NCI-H1436 (cell line): Measurements from ENCODE around the gene EHBP1L1.

Experiments
- DNase-seq: peaks from one replicate; lab custom pipeline; 2025; lab: John Stamatoyannopoulos, UW

The EHBP1L1 gene

DNA sequence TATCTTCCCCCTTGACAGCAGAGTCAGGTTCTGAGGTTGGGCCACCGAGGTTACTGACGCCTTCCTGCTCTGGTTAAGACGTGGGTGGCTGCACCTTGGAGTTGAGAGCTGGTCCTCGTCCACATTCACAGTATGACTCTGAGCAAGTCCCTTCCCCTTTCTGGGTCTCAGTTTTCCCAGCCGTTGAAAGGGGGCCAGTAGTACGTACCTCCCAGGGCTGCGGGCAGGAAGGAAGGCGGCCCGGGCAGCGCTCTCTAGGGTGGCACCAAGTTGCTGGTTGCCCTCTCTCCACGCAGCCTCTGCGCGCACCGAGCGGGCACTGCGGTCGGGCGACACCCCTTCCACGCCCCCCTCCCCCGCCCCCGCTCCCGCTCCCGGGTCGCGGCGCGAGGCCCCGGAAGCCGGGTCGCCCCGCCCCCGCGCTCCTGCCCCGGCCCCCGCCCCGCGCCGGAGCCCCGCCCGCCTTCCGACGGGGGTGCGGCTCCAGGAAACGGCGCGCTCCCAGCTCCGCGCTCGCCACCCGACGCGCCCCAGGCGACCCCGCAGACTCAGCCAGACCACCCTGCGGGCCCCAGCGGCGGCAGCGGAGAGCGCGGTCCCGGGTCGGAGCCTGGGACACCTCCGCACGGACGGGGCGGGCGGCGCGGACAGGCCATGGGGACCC, at the start of gene EHBP1L1:
EHBP1L1 (plus strand) TSS at position 486 of the 664 bp plus-strand sequence. CDS start 250 bp downstream, outside the sequence.
- peak; percentile 36 for DNase-seq

DNA sequence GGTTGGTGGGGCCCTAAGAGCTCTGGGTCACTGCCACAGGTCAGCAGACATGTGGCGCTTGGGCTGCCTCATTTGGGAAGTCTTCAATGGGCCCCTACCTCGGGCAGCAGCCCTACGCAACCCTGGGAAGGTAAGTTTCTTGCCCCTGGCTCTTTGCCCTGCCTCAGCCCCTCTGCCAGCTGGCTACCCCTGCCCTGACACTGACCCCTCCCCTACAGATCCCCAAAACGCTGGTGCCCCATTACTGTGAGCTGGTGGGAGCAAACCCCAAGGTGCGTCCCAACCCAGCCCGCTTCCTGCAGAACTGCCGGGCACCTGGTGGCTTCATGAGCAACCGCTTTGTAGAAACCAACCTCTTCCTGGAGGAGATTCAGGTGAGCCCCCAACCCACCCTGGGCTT, 49.1 kb upstream of the EHBP1L1 start:
- no peak for DNase-seq

DNA sequence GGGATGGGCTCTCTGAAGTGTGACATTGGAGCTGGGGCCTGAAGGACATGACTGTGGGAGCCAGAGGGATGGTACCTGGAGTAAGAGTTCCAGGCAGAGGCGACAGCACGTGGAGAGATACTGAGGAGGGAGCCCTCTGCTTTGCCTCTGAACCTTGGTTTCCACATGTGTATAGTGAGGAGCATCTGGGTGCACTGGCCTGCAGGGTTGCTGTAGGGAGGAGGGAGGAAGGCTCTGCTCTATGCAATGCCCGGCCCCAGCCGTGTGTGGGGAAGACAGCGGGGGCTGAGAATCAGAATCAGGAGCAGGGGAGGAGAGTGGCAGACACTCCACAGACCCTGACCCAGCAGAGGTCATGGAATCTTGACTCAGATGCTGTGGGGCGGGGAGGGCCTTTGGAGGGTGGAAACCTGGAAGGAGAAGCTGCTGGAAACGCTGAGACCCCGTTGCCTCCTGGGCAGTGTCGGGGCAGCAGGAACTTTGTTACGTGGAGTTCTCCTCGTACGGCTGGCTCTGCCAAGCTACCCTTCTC, 47.0 kb upstream of the EHBP1L1 start:
- DNase-seq = no peak

DNA sequence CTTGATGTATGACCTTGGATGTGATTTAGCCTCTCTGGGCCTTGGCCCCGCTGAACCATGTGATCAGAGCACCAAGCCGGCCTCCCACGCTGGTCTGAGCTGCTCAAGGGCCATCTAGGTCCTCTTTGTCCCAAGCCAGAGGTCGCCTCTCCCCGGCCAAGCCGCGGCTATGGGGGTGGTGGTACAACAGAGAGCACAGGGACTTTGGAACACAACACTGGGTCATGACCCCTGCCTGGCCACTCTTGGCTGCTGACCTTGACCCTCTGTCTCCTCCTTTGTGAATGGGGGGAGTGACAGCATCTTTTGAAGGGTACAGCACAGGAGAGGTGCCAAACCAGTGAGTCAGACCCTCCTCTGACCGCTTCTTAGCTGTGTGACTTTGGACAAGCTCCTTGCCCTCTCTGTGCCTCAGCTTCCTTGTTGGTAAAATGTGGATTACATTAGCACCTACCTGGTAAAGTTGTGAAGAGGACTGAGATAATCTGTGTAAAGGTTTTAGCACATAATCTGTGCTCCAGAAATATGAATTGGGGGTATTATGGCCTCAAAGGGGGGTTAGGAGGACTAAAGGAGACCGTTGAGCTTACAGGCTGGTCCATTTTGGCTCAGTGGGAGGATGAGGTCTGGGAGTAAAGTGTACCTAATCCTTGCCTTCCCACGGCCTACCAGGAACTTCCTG, 46.2 kb upstream of the EHBP1L1 start:
- no peak for DNase-seq

DNA sequence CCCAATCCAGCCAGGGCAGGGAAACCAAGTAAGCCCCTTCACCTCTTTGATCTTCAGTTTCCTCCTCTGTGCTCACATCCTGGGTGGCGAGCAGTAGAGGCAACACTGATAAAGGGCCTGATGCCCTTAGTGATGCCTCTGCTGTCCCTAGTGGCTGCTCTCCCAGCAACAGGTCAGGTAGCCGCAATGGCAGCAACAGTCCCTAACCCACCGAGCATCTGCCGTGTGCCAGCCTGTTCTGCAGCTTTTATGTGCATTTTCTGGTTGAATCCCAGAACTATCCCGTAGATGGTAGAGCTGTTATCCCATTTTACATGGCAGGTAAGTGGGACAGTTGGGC, 45.7 kb upstream of the EHBP1L1 start:
- DNase-seq = no peak

DNA sequence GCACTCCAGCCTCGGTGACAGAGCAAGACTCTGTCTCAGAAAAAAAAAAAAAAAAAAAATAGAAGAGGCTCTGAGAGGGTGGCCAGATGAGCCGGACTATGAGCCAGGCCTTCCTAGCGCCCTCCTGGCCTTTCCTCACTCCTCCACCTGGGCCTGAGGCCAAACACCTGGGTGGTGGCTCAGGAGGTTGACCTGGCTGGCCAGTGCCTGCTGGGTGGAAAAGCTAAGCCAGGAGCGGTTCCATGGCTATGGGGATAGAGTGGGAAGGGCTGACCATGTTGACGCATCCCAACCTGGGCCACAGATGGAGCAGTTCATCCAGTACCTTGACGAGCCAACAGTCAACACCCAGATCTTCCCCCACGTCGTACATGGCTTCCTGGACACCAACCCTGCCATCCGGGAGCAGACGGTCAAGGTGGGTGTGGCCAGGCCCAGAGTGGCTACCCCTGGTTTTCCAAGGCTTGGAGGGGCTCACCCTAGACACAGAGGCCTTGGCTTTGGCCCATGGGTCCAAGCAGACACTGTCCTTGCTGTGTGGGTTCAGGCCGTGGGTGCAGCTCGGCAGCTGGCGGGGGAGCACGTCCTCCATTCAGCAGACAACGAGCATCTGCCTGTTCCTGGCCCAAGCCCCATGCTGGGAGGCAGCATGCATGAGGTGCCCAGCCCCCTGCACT, 43.3 kb upstream of the EHBP1L1 start:
- no peak for DNase-seq

DNA sequence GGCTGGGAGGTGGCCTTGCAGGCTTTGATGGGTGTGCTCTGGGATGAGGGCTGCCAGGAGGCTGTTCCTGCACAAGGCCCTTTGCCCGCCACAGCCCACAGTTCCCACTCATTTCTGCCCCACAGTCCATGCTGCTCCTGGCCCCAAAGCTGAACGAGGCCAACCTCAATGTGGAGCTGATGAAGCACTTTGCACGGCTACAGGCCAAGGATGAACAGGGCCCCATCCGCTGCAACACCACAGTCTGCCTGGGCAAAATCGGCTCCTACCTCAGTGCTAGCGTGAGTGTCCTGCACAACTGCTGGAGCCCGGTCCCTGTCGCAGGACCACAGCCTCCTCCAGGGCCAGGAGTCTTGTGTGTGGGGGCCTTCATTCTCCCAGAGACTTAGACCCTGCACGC, 40.8 kb upstream of the EHBP1L1 start:
- DNase-seq = no peak

DNA sequence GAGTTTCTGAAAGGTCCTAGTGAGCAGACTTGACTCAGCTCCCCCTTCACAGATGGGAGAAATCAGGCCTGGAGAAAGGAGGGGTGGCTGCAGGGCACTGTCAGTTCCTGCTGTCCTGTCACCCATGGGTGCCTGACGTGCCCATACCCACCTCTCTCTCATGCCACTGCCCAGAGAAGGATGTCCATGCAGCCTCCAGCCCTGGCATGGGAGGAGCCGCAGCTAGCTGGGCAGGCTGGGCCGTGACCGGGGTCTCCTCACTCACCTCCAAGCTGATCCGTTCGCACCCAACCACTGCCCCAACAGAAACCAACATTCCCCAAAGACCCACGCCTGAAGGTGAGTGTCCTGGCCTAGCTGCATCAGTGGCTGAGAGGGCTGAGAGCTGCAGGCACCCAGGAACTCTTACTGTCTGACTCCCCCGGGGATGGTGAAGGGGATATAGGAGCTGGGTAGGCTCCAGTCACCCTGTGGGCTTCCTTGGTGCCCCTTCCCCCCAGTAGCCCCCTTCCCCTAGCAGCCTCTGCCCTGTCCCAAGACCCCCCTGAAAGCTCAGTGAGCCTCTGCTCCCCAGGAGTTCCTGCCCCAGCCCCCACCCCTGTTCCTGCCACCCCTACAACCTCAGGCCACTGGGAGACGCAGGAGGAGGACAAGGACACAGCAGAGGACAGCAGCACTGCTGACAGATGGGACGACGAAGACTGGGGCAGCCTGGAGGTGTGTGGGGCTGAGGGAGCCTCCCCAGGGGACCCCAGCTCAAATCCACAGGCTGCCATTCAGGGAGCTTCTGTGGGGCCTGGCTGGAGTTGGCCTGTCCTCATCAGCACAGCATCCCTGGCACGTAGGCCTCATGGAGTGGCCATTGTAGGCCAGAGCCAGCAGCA, 39.2 kb upstream of the EHBP1L1 start:
- DNase-seq = no peak

DNA sequence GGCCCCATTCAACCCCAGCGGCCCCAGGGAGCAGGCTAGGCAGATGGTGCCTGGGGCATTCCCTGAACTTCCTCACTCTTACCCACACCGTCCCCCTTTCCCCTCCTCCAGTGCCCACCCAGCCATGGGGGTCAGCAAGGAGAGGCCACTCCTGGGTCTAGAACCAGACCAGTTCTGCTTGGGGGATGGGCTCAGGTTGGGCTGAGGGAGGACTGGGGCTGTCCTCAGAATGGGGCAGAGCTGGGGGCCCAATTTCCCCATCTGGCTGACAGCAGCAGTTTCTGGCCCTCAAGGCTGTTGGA, 38.6 kb upstream of the EHBP1L1 start:
- no peak for DNase-seq

DNA sequence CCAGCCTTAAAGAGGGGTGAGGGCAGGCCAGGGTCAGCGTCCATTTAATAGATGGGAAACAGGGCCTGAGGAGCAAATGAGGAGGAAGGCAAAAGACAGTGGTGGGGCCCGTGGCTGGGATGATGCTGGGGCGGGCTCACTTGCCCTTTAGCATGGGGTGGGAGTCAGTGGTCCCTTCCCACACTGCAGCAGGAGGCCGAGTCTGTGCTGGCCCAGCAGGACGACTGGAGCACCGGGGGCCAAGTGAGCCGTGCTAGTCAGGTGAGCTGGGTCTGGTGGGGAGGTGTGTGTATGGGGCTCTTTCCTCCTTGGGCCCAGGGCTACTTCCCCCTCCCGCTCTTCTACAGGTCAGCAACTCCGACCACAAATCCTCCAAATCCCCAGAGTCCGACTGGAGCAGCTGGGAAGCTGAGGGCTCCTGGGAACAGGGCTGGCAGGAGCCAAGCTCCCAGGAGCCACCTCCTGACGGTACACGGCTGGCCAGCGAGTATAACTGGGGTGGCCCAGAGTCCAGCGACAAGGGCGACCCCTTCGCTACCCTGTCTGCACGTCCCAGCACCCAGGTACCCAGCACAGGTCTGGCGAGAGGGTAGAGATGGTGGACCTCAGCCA, 38.1 kb upstream of the EHBP1L1 start:
- no peak for DNase-seq

DNA sequence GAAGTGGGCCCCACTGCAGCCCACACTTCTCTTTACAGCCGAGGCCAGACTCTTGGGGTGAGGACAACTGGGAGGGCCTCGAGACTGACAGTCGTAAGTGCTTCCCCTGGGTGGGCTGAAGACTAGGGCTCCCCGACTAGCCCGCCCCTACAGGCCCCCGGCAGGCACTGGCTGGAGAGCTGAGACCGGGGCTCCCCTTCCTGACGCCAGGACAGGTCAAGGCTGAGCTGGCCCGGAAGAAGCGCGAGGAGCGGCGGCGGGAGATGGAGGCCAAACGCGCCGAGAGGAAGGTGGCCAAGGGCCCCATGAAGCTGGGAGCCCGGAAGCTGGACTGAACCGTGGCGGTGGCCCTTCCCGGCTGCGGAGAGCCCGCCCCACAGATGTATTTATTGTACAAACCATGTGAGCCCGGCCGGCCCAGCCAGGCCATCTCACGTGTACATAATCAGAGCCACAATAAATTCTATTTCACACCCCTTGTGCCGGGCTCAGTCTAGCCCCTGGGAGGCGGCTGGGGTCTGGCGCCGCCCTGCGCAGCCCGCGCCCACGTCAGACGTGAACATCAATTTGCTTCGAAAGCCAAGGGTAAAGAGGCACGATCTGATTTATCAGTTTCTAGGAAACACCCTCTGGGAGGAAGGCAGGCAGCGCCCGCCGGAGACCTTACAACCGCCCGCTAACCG, 37.5 kb upstream of the EHBP1L1 start:
- no peak for DNase-seq

DNA sequence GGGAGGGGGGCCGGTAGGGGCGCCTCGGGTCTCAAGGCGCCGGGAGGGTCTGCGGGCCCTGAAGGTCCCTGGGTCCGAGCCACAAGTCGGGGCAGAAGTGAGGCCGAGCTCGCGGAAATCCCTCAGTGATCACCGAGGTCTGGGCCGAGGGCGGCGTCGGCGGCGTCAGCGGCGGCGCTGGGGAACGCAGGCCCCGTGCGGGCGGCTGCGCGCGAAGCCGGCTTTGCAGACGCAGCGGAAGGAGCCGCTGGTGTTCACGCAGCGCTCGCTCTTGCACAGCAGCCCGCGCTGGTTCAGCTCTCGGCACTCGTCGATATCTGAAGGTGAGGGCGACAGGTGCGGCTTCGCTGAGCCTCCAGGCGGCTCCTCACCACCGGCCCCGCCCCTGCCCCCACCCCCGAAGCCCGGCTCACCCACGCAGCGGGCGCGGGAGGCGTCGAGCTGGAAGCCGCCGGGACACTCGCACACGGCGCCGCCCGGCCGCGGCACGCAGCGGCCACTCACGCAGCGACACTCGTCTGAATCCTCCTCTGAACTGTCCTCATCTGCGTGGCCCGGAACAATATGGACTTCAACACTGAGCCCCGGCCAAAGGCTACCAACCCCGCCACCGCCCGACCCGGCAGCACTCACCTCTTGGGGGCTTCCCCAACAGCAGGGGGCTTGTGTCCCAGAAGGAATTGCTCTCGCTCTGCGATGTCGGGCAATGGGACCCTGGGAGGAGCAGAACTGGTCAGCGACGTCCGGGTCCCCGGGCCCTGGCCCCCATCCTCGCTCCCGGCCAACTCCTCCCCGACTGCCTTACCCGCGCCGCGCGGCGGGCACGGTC, 36.7 kb upstream of the EHBP1L1 start:
- DNase-seq = no peak

DNA sequence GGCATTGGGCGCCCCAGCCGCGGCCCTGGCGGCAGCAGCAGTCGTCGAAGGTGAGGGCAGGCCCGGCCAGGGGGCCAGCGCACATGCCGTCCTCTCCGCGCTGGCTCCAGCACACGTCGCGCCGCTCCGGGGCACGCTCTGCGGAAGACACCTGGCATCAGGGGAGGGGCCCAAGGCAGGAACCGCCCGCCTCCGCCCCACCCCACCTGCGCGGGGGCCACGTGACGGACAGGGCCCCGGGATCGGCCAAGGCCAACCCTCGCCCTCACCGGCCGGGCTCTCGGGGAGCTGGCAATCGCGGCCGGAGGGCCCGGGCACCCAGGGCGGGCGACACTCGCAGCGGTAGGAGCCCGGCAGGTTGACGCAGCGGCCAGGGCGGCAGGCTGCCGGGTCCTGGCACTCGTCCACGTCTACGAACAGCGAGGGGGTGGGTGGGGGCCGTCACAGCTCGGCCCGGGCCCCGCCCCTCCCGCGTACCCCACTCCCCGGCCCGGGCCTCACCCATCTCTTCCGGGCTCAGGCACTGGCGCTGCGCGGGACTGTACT, 36.0 kb upstream of the EHBP1L1 start:
- no peak for DNase-seq

DNA sequence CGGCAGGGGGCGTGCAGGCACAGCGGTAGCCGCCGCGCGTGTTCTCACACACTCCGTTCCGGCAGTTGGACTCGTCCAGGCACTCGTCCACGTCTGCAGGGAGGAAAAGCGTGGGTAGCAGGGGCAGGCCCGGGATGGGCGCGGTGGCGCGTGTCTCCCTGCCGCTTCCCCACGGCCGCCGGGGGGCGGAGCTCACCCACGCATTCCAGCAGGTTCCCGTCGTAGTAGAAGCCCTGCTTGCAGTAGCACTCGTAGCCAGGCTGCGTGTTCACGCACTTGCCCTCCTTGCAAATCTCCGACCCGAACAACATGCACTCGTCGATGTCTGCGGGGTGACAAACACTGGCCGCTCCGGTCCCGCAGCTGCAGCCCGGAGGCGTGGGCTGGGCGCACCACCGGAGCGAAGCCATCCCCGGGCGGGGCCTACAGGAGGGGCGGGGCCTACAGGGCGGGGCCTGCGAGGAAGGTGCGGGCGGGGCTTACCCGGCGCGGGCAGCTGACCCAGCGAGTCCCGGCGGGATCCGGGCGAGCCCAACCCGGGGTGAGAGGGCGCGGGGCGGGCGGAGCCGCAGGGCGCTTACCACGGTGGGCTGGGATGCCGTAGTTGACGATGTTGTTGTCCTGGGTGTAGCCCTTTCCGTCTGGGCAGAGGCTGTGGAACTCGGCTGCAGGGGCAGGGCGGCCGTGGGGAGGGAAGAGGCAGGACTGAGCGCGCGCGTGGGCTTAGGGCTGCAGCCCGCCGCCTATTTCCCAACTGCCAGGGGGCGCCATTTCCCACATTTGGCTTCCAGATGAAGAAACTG, 35.4 kb upstream of the EHBP1L1 start:
- DNase-seq = no peak

DNA sequence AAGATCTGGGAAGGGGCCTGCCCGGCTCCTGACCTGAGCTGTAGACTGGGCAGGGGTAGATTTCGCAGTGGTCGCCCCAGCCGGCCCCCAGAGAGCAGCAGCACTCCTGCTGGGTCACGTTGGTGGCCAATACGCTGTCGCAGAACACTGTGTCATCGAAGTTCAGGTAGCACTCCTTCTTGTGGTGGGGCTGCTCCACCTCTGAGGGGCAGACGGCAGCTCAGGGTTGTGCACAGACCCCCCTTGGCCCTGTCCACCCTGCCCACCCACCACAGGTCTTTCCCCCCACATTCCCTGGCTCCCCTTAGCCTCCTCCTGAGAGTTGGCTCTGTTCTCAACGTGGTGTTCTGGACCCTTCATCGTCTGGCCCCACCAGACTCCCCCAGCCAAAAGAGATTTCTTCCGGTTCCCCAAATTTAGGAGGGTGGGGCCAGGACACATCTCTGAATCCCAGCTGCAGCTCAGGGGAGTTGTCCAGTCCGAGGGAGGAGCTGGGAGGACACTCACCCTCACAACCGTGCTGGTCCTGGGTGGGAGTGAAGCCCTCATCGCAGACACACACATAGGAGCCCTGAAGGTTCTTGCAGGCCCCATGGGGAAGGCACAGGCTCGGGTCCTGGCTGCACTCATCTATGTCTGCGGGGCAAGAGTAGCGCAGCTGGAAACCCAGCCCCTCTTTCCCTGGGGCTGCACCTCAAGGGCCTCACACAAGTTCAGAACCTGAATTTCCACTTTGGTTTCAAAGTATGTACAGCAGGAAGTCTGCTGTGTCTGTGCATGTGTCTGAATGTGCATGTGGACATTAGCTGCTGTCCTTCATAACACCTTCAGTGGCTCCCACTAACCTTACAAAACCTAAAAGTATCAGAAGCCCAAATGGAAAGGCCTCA, 34.5 kb upstream of the EHBP1L1 start:
- DNase-seq = no peak

DNA sequence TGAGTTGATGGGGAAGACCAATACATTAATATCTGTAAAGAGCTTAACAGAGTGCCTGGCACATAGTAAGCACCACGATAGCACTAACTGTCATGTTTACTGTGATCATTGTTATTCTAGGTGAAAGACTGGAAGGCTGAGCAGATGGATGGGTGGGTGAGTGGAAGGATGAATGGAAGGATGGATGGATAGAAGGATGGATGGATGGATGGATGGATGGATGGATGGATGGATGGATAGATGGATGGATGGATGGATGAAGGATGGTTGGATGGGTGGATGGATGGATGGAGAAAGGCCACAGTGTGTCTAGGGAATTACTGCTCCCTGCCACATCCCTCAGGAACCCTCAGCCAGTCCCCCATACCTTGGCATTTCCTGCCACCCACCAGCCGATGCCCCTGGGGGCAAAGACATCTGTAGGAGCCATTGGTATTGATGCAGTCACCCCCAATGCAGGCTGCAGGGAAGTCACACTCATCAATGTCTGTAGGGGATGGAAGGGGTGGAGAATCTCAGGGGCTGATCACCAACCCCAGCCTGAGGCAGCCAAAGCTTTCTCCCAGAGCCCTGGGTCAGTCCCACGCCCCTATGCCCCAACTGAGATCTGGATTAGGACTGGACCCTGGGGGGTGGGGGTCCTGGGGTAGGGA, 33.0 kb upstream of the EHBP1L1 start:
- no peak for DNase-seq

DNA sequence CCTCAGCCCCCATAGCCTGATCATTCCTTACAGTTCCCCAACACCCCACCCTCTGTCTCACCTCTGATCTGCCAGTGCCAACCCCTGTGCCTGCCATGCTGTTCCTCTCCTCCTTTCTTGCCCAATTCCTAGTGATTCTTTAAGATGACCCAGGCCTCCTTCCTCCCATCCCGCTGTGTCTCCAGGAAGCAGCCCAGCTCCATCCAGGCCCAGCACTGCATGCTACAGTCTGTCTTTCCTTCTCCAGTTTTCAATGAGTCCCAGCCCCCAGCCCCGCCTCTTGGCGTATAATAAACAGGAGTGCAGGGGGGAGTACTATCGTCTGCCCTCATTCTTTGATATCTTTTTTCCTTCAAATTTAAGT, 30.0 kb upstream of the EHBP1L1 start:
- DNase-seq = no peak
